GM12892 (cell line): ENCODE data around the gene NDEL1.
A peak's percentile ranks its signal among the peaks of the same experiment; 100 is the strongest.

Experiments
- DNase-seq: peaks from one replicate; pipeline ENCODE4 v3.0.0; 2011; ENCODE audit not compliant: insufficient read length
- FAIRE-seq: peaks from 2 replicates; lab custom pipeline; 2011; peaks lifted over from hg19 to GRCh38; lab: Jason Lieb, UNC
- POLR2A ChIP-seq: IDR thresholded peaks from 2 replicates; pipeline ENCODE4 v1.6.1; 2011; ENCODE audit warnings: low read depth, low read length, control low read depth
- POLR2AphosphoS5 ChIP-seq: IDR thresholded peaks from 2 replicates; pipeline ENCODE4 v1.6.1; 2011; ENCODE audit warnings: low read depth, low read length, control low read depth
- TAF1 ChIP-seq: IDR thresholded peaks from 2 replicates; pipeline ENCODE4 v1.6.1; 2011; ENCODE audit warnings: low read depth, mild to moderate bottlenecking, control low read depth, low read length, borderline replicate concordance

Gene NDEL1

GRCh38 chr17:8475227-8475626 is 39.5 kb downstream of the NDEL1 start:
- DNase-seq (no peak), FAIRE-seq (no peak)
- TF ChIP-seq POLR2AphosphoS5 (0 out of 2 replicates have a peak, but pooled peaks have one; percentile 8), TAF1 (no peak)

DNA sequence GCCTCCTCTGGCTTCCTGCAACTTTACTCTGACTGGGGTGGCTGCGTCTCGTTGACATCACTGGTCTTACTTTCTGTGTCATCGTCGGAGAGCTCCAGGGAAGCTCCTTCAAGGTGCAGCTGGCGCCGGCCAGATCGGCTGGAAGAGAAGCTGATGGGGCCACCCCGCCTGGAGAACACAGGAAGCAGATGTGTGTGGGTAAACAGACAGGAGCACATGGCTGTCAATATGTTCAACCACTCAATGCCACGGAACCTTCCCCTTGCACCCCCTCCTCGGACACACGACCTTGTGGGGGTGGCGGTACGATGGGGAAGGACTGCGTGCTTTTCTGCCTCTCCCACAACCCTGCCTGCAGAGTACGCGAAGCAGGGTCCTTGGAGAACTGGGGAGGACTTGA is 40.1 kb downstream of the NDEL1 start:
- FAIRE-seq (no peak), DNase-seq (no peak)
- TF ChIP-seq POLR2AphosphoS5, result no peak
- TF ChIP-seq POLR2A, result no peak; the same call in 1 of the 2 replicates
- no peak for TF ChIP-seq TAF1

- FAIRE-seq, result no peak
- no peak for DNase-seq
- TF ChIP-seq POLR2A (no peak), POLR2AphosphoS5 (no peak), TAF1 (no peak)
Observed at GRCh38 chr17:8476741-8477140, 41.1 kb downstream of the NDEL1 start.

- no peak for DNase-seq
- TF ChIP-seq POLR2A (no peak), TAF1 (no peak), POLR2AphosphoS5 (no peak)
- FAIRE-seq, result no peak
Observed at GRCh38 chr17:8477171-8477570, 41.5 kb downstream of the NDEL1 start.

DNA sequence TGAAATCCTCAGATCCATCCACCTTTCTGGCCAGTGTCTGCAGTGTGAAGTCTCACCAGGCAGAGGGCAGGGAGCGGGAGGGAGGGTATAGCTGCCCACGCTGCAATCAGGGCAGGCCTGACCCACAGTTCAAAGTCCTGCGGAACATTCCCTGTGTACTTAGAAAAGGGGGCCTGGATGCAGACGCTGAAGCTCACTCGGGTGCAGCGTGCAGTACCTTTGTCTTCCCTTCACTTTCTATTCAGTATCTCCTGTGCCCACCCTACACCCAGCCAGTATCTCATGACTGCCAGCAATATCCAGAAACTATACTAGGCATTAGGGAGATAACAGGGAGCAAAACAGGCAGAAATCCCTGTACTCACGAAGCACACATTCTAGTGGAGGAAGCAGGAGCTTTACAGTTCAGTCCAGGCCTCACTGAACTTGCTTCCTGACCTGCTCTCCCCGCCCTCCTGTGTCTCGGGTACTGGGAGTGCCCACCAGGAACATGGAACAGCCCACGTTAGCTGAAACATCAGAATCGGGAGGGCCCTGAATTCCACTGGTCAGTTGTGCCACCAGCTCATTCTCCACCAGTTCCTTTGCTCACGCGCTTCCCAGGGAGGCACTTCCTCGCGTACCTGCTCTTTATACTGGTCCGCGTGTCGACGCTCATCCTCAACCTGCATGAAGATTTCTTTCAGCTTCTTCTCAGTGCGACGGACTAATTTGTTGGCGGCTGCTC is 42.2 kb downstream of the NDEL1 start:
- FAIRE-seq, result no peak

GRCh38 chr17:8479431-8479947 is 43.8 kb downstream of the NDEL1 start:
- no peak for DNase-seq
- FAIRE-seq, result no peak
- no peak for TF ChIP-seq TAF1
- TF ChIP-seq POLR2AphosphoS5, result no peak
- TF ChIP-seq POLR2A, result no peak

More for the DNA sequence above, 42.2 kb downstream of the NDEL1 start:
- DNase-seq, result no peak
- TF ChIP-seq POLR2AphosphoS5 (no peak), TAF1 (no peak), POLR2A (no peak)

GRCh38 chr17:8480011-8480976 is 44.6 kb downstream of the NDEL1 start:
- TF ChIP-seq POLR2AphosphoS5, result no peak
- TF ChIP-seq POLR2A, result no peak
- TF ChIP-seq TAF1, result no peak
- no peak for FAIRE-seq
- no peak for DNase-seq

DNA sequence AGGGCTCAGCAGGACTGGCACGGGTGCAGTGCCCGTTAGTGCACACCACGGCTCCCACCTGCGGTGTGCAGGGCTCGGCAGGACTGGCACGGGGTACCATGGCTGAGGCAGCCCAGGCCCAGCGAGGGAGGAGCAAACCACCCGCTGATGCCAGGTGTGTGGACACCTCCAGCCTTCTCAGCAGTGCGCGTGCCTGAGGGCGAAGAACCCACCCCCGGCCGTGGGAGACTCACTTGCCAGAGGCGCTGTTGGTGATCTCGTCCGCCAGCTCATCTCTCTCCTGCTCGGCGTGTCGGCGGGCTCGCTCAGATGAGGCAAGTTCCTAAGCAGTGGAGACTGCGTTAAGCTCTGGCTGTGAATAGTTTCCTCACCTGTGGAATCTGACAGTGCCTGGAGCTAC is 45.4 kb downstream of the NDEL1 start:
- FAIRE-seq, result no peak
- DNase-seq, result no peak
- TF ChIP-seq TAF1, result no peak
- no peak for TF ChIP-seq POLR2AphosphoS5
- TF ChIP-seq POLR2A, result no peak

DNA sequence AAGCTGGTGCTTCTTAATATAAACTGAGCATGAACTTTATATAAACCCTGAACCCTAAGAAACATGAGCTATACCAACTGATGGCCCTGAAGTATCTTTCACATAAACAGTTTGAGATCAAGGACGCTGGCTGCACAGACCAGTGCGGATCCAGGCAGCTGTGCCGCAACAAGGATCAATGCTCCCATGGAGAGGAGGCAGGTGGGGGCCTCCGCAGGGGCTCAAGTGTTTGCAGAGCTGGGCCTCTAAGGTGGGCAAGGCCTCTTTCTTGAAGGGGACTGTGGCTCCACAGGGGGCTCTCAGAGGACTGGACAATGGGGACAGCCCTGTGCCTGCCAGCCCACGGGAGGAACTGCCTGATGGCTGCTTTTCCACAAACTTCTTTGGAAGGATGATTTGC is 46.0 kb downstream of the NDEL1 start:
- TF ChIP-seq POLR2AphosphoS5 (no peak), POLR2A (no peak), TAF1 (no peak)
- FAIRE-seq (no peak), DNase-seq (no peak)

DNA sequence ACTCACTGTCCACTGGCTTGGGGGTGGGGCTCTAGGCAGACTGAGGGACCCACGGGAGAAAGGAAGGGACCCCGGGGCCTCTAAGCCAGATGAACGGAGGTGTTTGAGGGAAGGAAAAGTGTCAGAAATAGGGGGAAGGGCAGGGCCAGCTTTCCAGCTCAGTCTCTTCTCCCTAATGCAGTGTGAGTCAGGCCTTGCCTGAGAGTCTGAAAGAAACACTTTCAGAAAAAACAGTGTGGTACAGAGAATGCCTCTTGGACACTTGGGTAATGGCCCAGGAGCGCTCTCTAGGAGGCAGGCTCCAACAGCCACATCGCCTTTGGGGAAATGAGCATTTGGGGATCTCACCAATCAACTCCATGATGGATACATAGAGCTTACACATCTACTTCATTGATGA is 46.9 kb downstream of the NDEL1 start:
- DNase-seq (no peak), FAIRE-seq (no peak)
- TF ChIP-seq TAF1, result no peak
- no peak for TF ChIP-seq POLR2AphosphoS5
- no peak for TF ChIP-seq POLR2A

GRCh38 chr17:8484465-8484864 is 48.8 kb downstream of the NDEL1 start:
- FAIRE-seq (no peak), DNase-seq (no peak)
- no peak for TF ChIP-seq TAF1
- TF ChIP-seq POLR2A, result no peak
- no peak for TF ChIP-seq POLR2AphosphoS5
